Dermis lymphatic vessel endothelial cell (primary cell): ENCODE results near the gene SEPTIN3. TPM values are rescaled to one million over a fixed set of nuclear protein-coding genes. Genes with fewer than 3 reads are reported as not detected.

Source experiments
- total RNA-seq: library from RNA; depleted of rRNA; stranded (reverse); fragments of >200 nt; gene quantifications from 2 replicates; pipeline ENCODE4 v1.2.1, GENCODE V29; 2014

SEPTIN3 gene
- 0.09 and 0.11 TPM in 2 replicates for total RNA-seq

DNA sequence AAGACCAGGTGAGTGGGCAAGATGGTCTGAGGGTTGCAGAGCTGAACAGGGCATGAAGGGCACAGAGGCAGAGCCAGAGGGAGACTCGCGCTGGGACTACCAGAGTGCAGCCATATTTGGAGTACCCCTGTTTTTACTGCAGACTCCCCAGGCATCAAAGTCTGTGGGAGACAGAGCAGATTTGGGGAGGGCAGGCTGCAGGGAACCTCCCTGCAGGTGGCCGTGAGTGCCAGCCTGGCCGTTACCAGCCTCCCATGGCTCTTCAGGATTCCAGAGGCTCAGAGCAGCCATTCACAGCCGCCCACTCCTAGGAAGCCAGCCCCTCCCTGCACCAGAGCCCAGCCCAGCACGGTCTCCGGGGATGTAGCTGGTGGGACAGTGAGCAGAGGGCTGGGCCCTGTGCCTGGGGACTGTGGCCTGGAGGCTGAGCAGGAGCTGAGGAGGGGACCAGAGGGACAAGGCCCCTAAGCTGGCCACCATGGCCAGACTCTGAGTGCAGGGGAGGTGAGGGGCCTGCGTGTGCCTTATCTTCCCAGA is at the start of gene SEPTIN3:
Gene SEPTIN3, plus strand, starts transcription at position 334 of the 537 bp plus-strand sequence. CDS start 2,050 bp downstream, outside the sequence.

GRCh38 chr22:41946629-41947423 is 22.4 kb upstream of the SEPTIN3 start, which contains the start of gene CENPM:
Gene CENPM, minus strand, starts transcription at chr22:41947152. Its CDS starts 76 bp downstream, at chr22:41947076.

GRCh38 chr22:41951898-41952474 is 17.3 kb upstream of the SEPTIN3 start, which contains the start of gene SMIM45:
Gene SMIM45, plus strand, starts transcription at chr22:41952150.

DNA sequence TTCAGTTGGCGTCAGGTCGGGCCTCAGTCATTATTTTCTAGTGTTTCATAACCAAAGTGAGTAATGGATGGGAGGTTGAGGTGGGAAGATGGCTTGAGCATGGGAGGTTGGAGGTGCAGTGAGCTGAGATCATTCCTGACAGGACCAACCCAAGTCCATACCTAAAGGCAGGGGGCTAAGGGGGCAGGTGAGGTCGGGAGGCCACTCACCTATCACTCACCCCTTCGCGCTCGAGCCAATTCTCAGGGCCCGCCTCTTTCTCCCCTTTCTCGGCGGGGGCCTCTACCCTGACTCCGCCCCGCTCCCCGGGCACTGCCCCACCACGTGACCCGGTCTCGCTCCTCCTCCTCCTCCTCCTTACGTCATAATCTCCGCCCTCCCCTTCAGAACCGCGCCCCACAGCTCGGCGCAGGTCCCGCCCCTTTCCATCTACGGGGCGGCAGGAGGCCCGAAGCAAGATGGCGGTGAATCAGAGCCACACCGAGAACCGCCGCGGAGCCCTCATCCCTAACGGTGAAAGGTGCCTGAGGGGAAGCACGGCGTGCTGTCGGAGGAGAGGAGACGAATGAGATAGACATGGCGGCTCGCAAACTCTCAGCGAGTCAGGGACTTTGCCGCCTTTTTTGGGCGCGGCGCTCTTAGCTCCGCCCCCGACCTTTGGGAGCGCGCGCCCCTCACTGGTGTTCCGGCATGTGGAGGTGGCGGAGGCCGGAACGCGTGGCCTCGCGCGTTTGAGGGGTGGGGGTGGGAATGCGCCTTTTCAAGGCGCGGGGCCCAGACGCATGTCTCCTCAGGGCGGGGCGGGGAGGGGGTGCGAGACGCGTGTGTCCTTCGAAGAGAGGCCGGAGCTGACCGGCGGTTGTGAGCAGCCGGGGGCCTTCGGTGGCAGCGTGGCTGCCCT is 29.4 kb downstream of the SEPTIN3 start, which contains the start of gene WBP2NL:
Gene WBP2NL, plus strand, starts transcription at position 428 of the 901 bp plus-strand sequence. Its CDS starts 31 bp downstream, at position 459.

Other genes starting within 250 kb of the SEPTIN3 start
- gene CCDC134, start 168.8 kb upstream of the SEPTIN3 start, total RNA-seq: 2.4 and 4.7 TPM in 2 replicates
- gene SREBF2, start 136.3 kb upstream of the SEPTIN3 start, total RNA-seq: 31.3 and 42.9 TPM in 2 replicates
- gene SHISA8, start 54.4 kb upstream of the SEPTIN3 start, total RNA-seq: not detected in 2 replicates
- gene TNFRSF13C, start 42.6 kb upstream of the SEPTIN3 start, total RNA-seq: under 0.01 and 0.09 TPM in 2 replicates
- 5.3 and 5.6 TPM in 2 replicates for gene CENPM, start 22.3 kb upstream of the SEPTIN3 start, total RNA-seq
- gene WBP2NL, start 29.3 kb downstream of the SEPTIN3 start, total RNA-seq: 0.11 TPM in 1 of 2 replicates, not detected in the other
- gene NAGA, start 101.4 kb downstream of the SEPTIN3 start, total RNA-seq: 12.7 and 16.5 TPM in 2 replicates
- gene PHETA2, start 104.8 kb downstream of the SEPTIN3 start, total RNA-seq: 23.1 and 26.2 TPM in 2 replicates
- 8.5 and 14.0 TPM in 2 replicates for gene SMDT1, start 110.3 kb downstream of the SEPTIN3 start, total RNA-seq
- gene NDUFA6, start 121.3 kb downstream of the SEPTIN3 start, total RNA-seq: 57.3 and 59.2 TPM in 2 replicates
- 0.11 and 0.17 TPM in 2 replicates for gene CYP2D6, start 161.4 kb downstream of the SEPTIN3 start, total RNA-seq